K562 (cell line): ENCODE measurements around the gene HEMGN. TPM values are rescaled to one million over a fixed set of nuclear protein-coding genes. Genes with fewer than 3 reads are reported as not detected.

Experiments
- BRD4 ChIP-seq: fragments of 200-600 bp; sonication (generic); IDR thresholded peaks from 2 replicates; pipeline ENCODE4 v1.6.1; 2017; ENCODE audit warnings: inconsistent platforms
- CEBPG ChIP-seq, 3 experiments: fragments of 200-800 bp in 1 of 3; sonication (Bioruptor generic) in 1 of 3; sonication (generic) in 1 of 3; formaldehyde crosslinking in 1 of 3; IDR thresholded peaks in 2 of 3; conservative IDR thresholded peaks in 1 of 3; 2 replicates each; pipeline versions ENCODE4 v1.6.1 to v1.8.0; 2016 to 2022; ENCODE audit warnings: missing compliant biosample characterization in 2 of 3, missing genetic modification characterization in 2 of 3, mild to moderate bottlenecking in 1 of 3, missing genetic modification reagents in 1 of 3
- GABPB2 ChIP-seq: fragments of 250-450 bp; sonication (Bioruptor Pico); conservative IDR thresholded peaks from 2 replicates; pipeline ENCODE4 v1.5.1; 2021; ENCODE audit warnings: mild to moderate bottlenecking
- PHB2 ChIP-seq: fragments of 450-650 bp; IDR thresholded peaks from 2 replicates; pipeline ENCODE4 v1.6.1; 2017; ENCODE audit warnings: low read depth
- RBM25 ChIP-seq: fragments of 200-400 bp; formaldehyde crosslinking; IDR thresholded peaks from 2 replicates; pipeline ENCODE4 v1.6.1; 2018; ENCODE audit warnings: low read length, low read depth, moderate library complexity; ENCODE audit not compliant: severe bottlenecking
- SMARCA5 ChIP-seq: fragments of 450-650 bp; IDR thresholded peaks from 2 replicates; pipeline ENCODE4 v1.6.1; 2016
- SMARCC2 ChIP-seq: fragments of 450-650 bp; IDR thresholded peaks from 2 replicates; pipeline ENCODE4 v1.6.1; 2017; ENCODE audit warnings: antibody characterized with exemption, moderate library complexity, mild to moderate bottlenecking, low read depth
- TEAD2 ChIP-seq: fragments of 450-650 bp; IDR thresholded peaks from 2 replicates; pipeline ENCODE4 v1.6.1; 2016; ENCODE audit warnings: missing genetic modification characterization, control low read depth, missing compliant biosample characterization
- U2AF2 ChIP-seq: fragments of 200-400 bp; formaldehyde crosslinking; optimal IDR thresholded peaks from 2 replicates; pipeline ENCODE3; 2017; ENCODE audit warnings: low read depth, mild to moderate bottlenecking, low read length
- ZNF217 ChIP-seq: sonication (generic); formaldehyde crosslinking; IDR thresholded peaks from 2 replicates; pipeline ENCODE4 v1.8.0; 2022; ENCODE audit warnings: mild to moderate bottlenecking, missing genetic modification reagents
- ZNF449 ChIP-seq: fragments of 250-450 bp; sonication (Bioruptor Pico); IDR thresholded peaks from 2 replicates; pipeline ENCODE4 v1.8.0; 2022; ENCODE audit warnings: moderate library complexity, mild to moderate bottlenecking, inconsistent platforms
- ZNF584 ChIP-seq: fragments of 200-800 bp; sonication (Bioruptor generic); IDR thresholded peaks from 2 replicates; pipeline ENCODE4 v1.6.1; 2016; ENCODE audit warnings: low read depth, mild to moderate bottlenecking, missing genetic modification characterization, missing compliant biosample characterization
- polyA plus RNA-seq, 8 experiments: library from polyadenylated mRNA; depleted of rRNA in 4 of 8; stranded (reverse) in 5 of 8; unstranded in 3 of 8; fragments of >200 nt; fragmentation: Nextera tagmentation in 2 of 8; fragmentation: Illumina TruSeq in 1 of 8; extraction: Ambion mirVana in 2 of 8; extraction: Trizol in 1 of 8; gene quantifications; 2 replicates each; pipeline versions ENCODE4 v1.2.1 to v1.2.3, GENCODE V29; 2011 to 2014; ENCODE audit warnings: inconsistent platforms in 1 of 8, missing spikeins in 1 of 8
- total RNA-seq, 7 experiments: library from RNA; depleted of rRNA in 6 of 7; stranded (reverse); fragments of >200 nt in 6 of 7; fragmentation: Illumina TruSeq in 2 of 7; extraction: Trizol in 2 of 7; gene quantifications; 2 replicates each; pipeline versions ENCODE4 v1.2.1 to v1.2.3, GENCODE V29; 2011 to 2021; ENCODE audit warnings: low replicate concordance in 1 of 7
- TF ChIP-seq, protein P1 (sequence below): fragments of 450-650 bp; IDR thresholded peaks from 2 replicates; pipeline ENCODE4 v1.6.1; 2017; ENCODE audit warnings: mild to moderate bottlenecking, moderate library complexity
- TF ChIP-seq, protein P2 (sequence below), 2 experiments: IDR thresholded peaks in 1 of 2; conservative IDR thresholded peaks in 1 of 2; 2 replicates each; pipeline ENCODE4 v1.6.1; 2016; ENCODE audit warnings: low read depth in 2 of 2, mild to moderate bottlenecking in 1 of 2, missing compliant biosample characterization in 1 of 2, missing genetic modification characterization in 1 of 2, moderate library complexity in 1 of 2
- TF ChIP-seq, protein P3 (sequence below): fragments of 250-450 bp; sonication (Bioruptor Pico); IDR thresholded peaks from 2 replicates; pipeline ENCODE4 v1.8.0; 2021; ENCODE audit warnings: mild to moderate bottlenecking, moderate library complexity

Gene HEMGN
- total and polyA plus RNA-seq, 9 of the 15 experiments (the other 6 are each of a cell fraction or from before 2014, with no cell fraction given): 56.3 to 258 (median 137) TPM

DNA sequence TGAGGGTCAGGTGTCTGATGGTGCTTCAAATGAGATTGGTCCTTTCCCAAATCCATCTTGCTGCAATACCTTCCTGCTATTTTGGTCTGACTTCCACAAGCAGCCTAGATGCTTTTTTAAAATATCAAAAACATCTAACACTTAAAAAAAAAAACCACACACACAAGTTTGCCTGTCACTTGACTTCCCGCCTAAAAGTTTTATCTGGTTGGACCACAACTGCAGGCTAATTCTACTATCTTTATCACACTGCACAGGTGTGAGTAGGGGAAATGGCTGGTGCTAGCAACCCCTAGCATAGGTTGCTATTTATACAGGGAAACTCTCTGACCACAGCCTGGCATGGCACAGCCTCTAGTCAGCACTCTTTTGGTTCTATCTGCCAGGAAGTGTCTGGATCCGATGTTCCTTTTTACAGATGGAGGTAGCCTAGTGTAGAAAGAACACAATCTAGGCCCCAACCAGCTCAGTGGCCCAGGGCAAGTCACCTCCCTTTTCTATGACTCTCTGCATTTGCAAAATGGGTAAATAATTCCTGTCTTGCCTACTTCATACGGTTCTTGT is at the start of gene HEMGN (continued):
- TF ChIP-seq, protein P1, sequence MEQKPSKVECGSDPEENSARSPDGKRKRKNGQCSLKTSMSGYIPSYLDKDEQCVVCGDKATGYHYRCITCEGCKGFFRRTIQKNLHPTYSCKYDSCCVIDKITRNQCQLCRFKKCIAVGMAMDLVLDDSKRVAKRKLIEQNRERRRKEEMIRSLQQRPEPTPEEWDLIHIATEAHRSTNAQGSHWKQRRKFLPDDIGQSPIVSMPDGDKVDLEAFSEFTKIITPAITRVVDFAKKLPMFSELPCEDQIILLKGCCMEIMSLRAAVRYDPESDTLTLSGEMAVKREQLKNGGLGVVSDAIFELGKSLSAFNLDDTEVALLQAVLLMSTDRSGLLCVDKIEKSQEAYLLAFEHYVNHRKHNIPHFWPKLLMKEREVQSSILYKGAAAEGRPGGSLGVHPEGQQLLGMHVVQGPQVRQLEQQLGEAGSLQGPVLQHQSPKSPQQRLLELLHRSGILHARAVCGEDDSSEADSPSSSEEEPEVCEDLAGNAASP: no peak
- TF ChIP-seq, protein P2, sequence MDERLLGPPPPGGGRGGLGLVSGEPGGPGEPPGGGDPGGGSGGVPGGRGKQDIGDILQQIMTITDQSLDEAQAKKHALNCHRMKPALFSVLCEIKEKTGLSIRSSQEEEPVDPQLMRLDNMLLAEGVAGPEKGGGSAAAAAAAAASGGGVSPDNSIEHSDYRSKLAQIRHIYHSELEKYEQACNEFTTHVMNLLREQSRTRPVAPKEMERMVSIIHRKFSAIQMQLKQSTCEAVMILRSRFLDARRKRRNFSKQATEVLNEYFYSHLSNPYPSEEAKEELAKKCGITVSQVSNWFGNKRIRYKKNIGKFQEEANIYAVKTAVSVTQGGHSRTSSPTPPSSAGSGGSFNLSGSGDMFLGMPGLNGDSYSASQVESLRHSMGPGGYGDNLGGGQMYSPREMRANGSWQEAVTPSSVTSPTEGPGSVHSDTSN (CRISPR knock-in tag; IDR thresholded peaks at IDR 0.05; ENCODE audit: low read depth): no peak
- TF ChIP-seq, protein P2 (tag; conservative IDR thresholded peaks at IDR 0.05; ENCODE audit: low read depth): no peak; the same call in 1 of the 2 replicates
- TF ChIP-seq, protein P3, sequence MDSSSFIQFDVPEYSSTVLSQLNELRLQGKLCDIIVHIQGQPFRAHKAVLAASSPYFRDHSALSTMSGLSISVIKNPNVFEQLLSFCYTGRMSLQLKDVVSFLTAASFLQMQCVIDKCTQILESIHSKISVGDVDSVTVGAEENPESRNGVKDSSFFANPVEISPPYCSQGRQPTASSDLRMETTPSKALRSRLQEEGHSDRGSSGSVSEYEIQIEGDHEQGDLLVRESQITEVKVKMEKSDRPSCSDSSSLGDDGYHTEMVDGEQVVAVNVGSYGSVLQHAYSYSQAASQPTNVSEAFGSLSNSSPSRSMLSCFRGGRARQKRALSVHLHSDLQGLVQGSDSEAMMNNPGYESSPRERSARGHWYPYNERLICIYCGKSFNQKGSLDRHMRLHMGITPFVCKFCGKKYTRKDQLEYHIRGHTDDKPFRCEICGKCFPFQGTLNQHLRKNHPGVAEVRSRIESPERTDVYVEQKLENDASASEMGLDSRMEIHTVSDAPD (CRISPR knock-in tag): no peak
- TF ChIP-seq ZNF217 (no peak), SMARCC2 (peak; percentile 87), RBM25 (no peak), ZNF449 (no peak; the same call in 1 of the 2 replicates), TEAD2 (tag) (no peak), GABPB2 (no peak), BRD4 (no peak), ZNF584 (CRISPR knock-in tag) (peak; percentile 43; the same call in 1 of the 2 replicates), U2AF2 (no peak), SMARCA5 (no peak), CEBPG (CRISPR knock-in tag; IDR thresholded peaks at IDR 0.05) (no peak), CEBPG (tag; conservative IDR thresholded peaks at IDR 0.05 in 1 of 2, IDR thresholded peaks at IDR 0.05 in 1 of 2) (no peak), PHB2 (peak; percentile 91)
